Measurements from ENCODE around the gene ANGPTL1.
"Not testable (repeated sequence)": the region's sequence is repeated elsewhere in the genome, so short reads cannot be mapped to it uniquely, and the experiment has no call there.

The ANGPTL1 gene

GRCh38 chr1:178862864-178863263, 8.0 kb downstream of the ANGPTL1 start:
- DNase-seq = no peak

DNA sequence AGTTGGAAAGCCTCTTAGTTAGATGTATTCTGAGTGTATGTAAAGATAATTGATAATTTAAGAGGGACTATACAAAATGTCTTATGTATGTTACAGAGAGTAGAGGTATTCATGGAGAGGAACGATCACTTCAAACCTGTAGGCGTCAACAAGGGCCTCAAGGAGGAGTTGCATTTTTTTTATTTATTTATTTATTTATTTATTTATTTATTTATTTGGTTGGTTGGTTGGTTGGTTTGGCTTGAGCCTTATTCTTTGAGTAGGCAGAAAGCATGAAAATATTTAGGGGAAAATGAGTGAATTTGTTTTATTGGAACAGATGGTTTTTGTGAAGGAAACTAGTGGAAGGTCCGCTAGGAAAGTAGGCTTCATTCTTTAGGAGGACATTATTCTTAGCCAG, 8.5 kb downstream of the ANGPTL1 start:
- no peak for DNase-seq

- DNase-seq = no peak
These were observed 13.8 kb downstream of the ANGPTL1 start for GRCh38 chr1:178857126-178857525.

- DNase-seq = no peak
These were observed 21.0 kb downstream of the ANGPTL1 start for GRCh38 chr1:178849918-178850317.

GRCh38 chr1:178847919-178848318, 23.0 kb downstream of the ANGPTL1 start:
- DNase-seq = not testable (repeated sequence)

GRCh38 chr1:178847396-178847849, 23.5 kb downstream of the ANGPTL1 start:
- DNase-seq = no peak

- no peak for DNase-seq
These were observed 24.6 kb downstream of the ANGPTL1 start for GRCh38 chr1:178846306-178846705.

DNA sequence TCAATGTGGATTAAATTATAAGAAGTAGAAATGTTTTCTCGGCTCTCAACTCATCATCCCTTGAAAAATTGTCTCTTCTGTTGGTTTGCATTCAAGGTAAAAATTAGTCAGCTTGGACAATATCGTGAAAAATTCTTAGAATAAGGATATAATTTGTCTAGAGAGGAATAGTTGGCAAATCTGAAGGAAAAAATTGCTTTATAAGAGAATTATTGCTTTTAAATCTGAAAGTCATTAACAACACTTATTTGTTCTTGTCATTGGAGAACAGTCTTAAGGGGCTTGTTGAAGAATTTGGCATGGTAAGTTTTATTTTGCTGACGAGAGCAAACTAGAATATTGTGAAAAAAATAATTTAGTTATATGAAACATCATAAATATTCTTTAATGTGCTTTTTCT, 26.4 kb downstream of the ANGPTL1 start:
- no peak for DNase-seq

- no peak for DNase-seq
These were observed 45.7 kb downstream of the ANGPTL1 start for GRCh38 chr1:178825167-178825566.

- DNase-seq = no peak
These were observed 49.6 kb downstream of the ANGPTL1 start for GRCh38 chr1:178821134-178821866.

- DNase-seq = no peak
These were observed 51.8 kb downstream of the ANGPTL1 start for GRCh38 chr1:178819123-178819522.

DNA sequence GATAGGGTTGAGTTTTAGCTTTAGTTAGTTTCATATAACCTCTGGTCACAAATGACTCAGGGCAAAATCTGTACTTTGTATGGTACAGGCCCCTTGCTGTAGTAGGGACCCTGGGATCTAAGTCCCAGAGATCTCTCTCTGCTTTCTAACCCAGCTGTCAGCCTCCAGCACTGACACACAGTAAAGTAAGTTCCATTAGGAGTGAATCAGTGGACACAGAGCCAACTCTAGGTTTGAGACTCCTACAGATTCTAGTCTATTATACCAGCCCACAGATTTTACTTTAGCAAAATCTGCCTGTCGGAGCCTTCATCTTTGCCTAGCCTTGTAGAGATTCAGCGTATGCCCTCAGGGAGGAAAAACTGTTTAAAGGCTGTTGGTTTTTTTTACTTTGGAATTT, 52.5 kb downstream of the ANGPTL1 start:
- no peak for DNase-seq

DNA sequence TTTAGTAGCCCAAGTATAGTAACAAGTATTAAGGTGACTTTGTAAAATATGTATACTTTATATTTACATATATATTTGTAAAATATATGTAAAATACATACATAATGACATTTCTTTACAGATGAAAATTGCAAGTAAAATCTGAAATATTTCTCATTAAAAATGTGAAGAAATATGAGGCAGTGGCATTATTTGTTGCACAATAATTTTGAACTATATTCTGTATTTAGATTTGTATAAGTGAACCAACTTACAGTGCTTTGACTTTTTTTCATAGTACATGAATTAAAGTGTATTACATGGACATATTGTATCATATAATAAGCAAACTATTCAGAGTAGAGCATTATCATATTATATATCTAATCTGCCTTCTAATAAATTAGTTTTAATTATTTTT, 60.3 kb downstream of the ANGPTL1 start:
- no peak for DNase-seq

DNA sequence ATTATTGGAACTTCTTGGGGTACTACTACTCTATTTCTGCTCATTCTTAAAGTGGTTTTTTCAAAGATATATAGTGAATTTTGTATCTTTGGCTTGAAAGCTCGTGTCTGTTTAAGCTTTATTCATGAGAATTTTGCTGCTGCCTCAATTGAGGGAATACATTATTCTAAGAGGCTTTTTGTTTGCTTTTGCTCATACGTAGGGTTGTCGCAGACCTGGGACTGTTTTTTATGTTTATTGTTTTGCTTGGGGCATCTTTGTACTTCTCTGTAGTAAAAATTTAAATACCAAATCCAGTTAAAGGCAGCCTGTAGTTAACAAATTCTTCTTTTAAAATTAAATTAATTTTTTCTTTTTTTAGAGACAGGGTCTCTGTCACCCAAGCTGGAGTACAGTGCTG, 62.3 kb downstream of the ANGPTL1 start:
- no peak for DNase-seq

- no peak for DNase-seq
These were observed 64.1 kb downstream of the ANGPTL1 start for GRCh38 chr1:178806665-178807300.

GRCh38 chr1:178802873-178803272, 68.0 kb downstream of the ANGPTL1 start:
- DNase-seq = no peak
